Osteocyte (in vitro differentiated cells): ENCODE measurements around the gene PCSK7. TPM values are rescaled to one million over a fixed set of nuclear protein-coding genes. Genes with fewer than 3 reads are reported as not detected.
A peak's percentile ranks its signal among the peaks of the same experiment; 100 is the strongest.

Experiments used
- DNase-seq: peaks from one replicate; pipeline ENCODE4 v3.0.0; 2021; ENCODE audit warnings: mixed read lengths; ENCODE audit not compliant: unreplicated experiment; ENCODE audit errors: extremely low spot score
- H3K27ac Mint-ChIP-seq: one replicate; pipeline ENCODE4 v1.8.0; 2021; ENCODE audit warnings: mild to moderate bottlenecking, mixed read lengths; ENCODE audit not compliant: unreplicated experiment
- H3K27me3 Mint-ChIP-seq: one replicate; pipeline ENCODE4 v1.8.0; 2021; ENCODE audit warnings: mixed read lengths; ENCODE audit not compliant: unreplicated experiment
- H3K36me3 Mint-ChIP-seq: one replicate; pipeline ENCODE4 v1.8.0; 2021; ENCODE audit warnings: mixed read lengths; ENCODE audit not compliant: unreplicated experiment
- H3K4me1 Mint-ChIP-seq: one replicate; pipeline ENCODE4 v1.8.0; 2021; ENCODE audit warnings: mixed read lengths; ENCODE audit not compliant: unreplicated experiment
- H3K4me3 Mint-ChIP-seq: one replicate; pipeline ENCODE4 v1.8.0; 2021; ENCODE audit warnings: mild to moderate bottlenecking, moderate library complexity, mixed read lengths; ENCODE audit not compliant: unreplicated experiment
- H3K9me3 Mint-ChIP-seq: one replicate; pipeline ENCODE4 v1.8.0; 2021; ENCODE audit warnings: mixed read lengths; ENCODE audit not compliant: unreplicated experiment
- long read RNA-seq: library from polyadenylated mRNA; unstranded; transcript quantifications from one replicate; pipeline ENCODE4 v2.0.0, GENCODE V29; 2021
- total RNA-seq: library from RNA; stranded (reverse); gene quantifications from 2 replicates; pipeline ENCODE4 v1.2.1, GENCODE V29; 2021
- TF ChIP-seq, protein P1 (sequence below): fragments of 200-600 bp; sonication (generic); IDR thresholded peaks from 2 replicates; pipeline ENCODE4 v1.5.0; 2021; ENCODE audit warnings: antibody characterized with exemption, mild to moderate bottlenecking, moderate library complexity

PCSK7 gene, protein sequence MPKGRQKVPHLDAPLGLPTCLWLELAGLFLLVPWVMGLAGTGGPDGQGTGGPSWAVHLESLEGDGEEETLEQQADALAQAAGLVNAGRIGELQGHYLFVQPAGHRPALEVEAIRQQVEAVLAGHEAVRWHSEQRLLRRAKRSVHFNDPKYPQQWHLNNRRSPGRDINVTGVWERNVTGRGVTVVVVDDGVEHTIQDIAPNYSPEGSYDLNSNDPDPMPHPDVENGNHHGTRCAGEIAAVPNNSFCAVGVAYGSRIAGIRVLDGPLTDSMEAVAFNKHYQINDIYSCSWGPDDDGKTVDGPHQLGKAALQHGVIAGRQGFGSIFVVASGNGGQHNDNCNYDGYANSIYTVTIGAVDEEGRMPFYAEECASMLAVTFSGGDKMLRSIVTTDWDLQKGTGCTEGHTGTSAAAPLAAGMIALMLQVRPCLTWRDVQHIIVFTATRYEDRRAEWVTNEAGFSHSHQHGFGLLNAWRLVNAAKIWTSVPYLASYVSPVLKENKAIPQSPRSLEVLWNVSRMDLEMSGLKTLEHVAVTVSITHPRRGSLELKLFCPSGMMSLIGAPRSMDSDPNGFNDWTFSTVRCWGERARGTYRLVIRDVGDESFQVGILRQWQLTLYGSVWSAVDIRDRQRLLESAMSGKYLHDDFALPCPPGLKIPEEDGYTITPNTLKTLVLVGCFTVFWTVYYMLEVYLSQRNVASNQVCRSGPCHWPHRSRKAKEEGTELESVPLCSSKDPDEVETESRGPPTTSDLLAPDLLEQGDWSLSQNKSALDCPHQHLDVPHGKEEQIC
- 57.5 and 65.0 TPM in 2 replicates for total RNA-seq
- long read RNA-seq, full-length matches to known transcripts, result 54 of 102 reads
- long read RNA-seq, partial matches to known transcripts, result 19 of 102 reads
- long read RNA-seq, other reads (novel, unspliced or antisense), result 29 of 102 reads

DNA sequence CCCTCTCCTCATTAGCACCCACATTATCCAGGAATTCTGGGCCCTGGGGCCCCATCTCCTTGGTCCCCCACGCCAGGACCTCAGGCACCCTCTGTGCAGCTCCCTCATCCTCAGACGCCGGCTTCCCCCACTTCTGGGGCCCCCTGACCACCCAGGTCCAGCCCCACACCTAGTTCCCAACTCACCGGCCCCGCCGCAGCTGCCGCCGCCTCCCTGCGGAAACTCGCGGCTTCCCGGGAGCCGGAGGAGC, at the start of gene PCSK7:
Gene PCSK7 (minus strand): TSS at position 232 of the 250 bp plus-strand sequence. CDS start 2,229 bp downstream, outside the sequence.
- Mint-ChIP-seq H3K27ac (peak within 1 kb of the TSS; percentile 97), H3K4me3 (peak within 1 kb of the TSS; percentile 99), H3K36me3 (peaks cover 7% of the 10 kb centered on the region), H3K27me3 (no peaks in the 10 kb centered on the region), H3K9me3 (no peaks in the 10 kb centered on the region), H3K4me1 (peaks cover 35% of the 10 kb centered on the region)
- no peak for DNase-seq
- TF ChIP-seq, protein P1, sequence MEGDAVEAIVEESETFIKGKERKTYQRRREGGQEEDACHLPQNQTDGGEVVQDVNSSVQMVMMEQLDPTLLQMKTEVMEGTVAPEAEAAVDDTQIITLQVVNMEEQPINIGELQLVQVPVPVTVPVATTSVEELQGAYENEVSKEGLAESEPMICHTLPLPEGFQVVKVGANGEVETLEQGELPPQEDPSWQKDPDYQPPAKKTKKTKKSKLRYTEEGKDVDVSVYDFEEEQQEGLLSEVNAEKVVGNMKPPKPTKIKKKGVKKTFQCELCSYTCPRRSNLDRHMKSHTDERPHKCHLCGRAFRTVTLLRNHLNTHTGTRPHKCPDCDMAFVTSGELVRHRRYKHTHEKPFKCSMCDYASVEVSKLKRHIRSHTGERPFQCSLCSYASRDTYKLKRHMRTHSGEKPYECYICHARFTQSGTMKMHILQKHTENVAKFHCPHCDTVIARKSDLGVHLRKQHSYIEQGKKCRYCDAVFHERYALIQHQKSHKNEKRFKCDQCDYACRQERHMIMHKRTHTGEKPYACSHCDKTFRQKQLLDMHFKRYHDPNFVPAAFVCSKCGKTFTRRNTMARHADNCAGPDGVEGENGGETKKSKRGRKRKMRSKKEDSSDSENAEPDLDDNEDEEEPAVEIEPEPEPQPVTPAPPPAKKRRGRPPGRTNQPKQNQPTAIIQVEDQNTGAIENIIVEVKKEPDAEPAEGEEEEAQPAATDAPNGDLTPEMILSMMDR, result no peak

DNA sequence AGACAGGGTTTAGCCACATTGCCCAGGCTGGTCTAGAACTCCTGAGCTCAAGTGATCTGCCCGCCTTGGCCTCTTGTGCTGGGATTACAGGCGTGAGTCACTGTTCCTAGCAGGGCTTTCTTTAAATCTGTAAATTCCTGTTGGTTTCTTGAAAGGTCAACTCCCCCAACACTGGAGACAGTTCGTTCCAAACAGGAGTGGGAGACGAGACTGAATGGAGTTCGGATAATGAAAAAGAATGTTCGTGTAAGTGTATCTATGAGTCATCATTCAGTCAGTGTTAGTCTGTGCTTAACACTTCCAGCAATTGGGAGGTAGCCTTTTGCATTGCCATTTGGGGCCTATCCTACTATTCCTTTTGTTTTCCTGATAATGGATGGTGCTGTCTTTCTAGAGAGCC, 49.3 kb upstream of the PCSK7 start:
- no peak for DNase-seq
- peak overlapping the region; percentile 79 for H3K27ac Mint-ChIP-seq
- H3K4me3 Mint-ChIP-seq, result no peak overlapping the region
- H3K27me3 Mint-ChIP-seq, result no peaks in the 10 kb centered on the region
- TF ChIP-seq, protein P1, result no peak
- H3K36me3 Mint-ChIP-seq, result peaks cover 39% of the 10 kb centered on the region
- peaks cover 26% of the 10 kb centered on the region for H3K4me1 Mint-ChIP-seq
- H3K9me3 Mint-ChIP-seq, result no peaks in the 10 kb centered on the region

DNA sequence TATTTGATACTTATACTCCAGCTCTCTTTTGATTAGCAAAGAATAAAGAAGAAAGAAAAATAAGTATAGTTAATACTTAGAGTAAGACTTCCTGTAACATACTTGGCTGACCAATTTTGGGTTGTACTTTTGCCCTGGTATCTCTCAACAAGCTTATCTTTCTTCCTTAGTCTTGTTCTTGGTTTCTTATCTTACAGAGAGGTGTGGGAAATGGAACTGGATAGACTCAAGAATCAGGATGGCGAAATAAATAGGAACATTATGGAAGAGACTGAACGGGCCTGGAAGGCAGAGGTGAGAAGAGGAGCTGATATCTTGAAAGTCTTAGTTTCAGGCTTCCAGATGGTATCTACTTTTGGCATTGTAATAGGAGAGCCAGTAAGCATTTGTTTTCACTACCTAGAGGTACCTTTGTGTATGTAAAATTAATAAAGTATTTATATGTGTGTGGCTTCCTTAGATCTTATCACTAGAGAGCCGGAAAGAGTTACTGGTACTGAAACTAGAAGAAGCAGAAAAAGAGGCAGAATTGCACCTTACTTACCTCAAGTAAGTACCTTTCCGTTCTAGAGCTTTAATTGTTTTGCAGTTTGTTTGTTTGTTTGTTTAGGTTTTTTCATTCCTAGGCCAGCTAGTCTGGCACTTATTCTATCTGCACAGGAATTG, 48.0 kb upstream of the PCSK7 start:
- TF ChIP-seq, protein P1, result no peak
- H3K36me3 Mint-ChIP-seq, result peaks cover 40% of the 10 kb centered on the region

DNA sequence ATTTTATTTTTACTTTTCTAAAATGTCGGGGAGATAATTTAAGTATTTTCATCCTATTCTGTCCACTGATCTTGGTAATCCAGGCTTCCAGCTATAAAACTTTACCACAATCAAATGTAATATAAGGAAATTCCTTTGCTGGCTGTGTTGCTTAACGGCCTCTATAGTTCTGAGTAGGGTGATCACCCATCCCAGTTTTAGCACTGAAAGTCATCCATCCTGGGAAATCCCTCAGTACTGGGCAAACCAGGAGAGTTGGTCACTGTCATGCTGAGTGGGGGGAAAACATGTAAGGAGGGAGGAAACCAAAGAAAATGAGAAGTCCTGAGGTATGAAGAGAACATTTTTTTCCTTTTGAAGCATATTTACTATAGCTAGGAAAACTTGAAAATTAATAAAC, 46.5 kb upstream of the PCSK7 start:
- peaks cover 34% of the 10 kb centered on the region for H3K4me1 Mint-ChIP-seq
- peaks cover 4% of the 10 kb centered on the region for H3K9me3 Mint-ChIP-seq
- no peak overlapping the region for H3K4me3 Mint-ChIP-seq
- TF ChIP-seq, protein P1, result no peak
- no peak for DNase-seq
- H3K27ac Mint-ChIP-seq, result peak overlapping the region; percentile 8
- H3K36me3 Mint-ChIP-seq, result peaks cover 39% of the 10 kb centered on the region
- no peaks in the 10 kb centered on the region for H3K27me3 Mint-ChIP-seq

More for the DNA sequence above, 48.0 kb upstream of the PCSK7 start:
- H3K27ac Mint-ChIP-seq, result no peak overlapping the region
- no peaks in the 10 kb centered on the region for H3K9me3 Mint-ChIP-seq
- H3K27me3 Mint-ChIP-seq, result no peaks in the 10 kb centered on the region
- peaks cover 26% of the 10 kb centered on the region for H3K4me1 Mint-ChIP-seq
- DNase-seq, result no peak
- no peak overlapping the region for H3K4me3 Mint-ChIP-seq
